Adrenal gland (tissue), 5 donors: ENCODE data around the gene FOXP3.

Source experiments
- CTCF ChIP-seq, 6 experiments: fragments of 450-650 bp in 4 of 6; fragments of 200-600 bp in 2 of 6; sonication (generic) in 1 of 6; IDR thresholded peaks; 1 replicate in 5 of 6; 2 replicates in 1 of 6; pipeline versions ENCODE4 v1.5.1 to v1.8.0; 2016 to 2021; ENCODE audit warnings: antibody characterized with exemption in 6 of 6, mild to moderate bottlenecking in 2 of 6, moderate library complexity in 1 of 6
- POLR2A ChIP-seq, 2 donors: fragments of 450-650 bp; IDR thresholded peaks; one replicate each; pipeline ENCODE4 v1.6.1; 2017; ENCODE audit warnings: antibody characterized with exemption in 2 of 2, mild to moderate bottlenecking in 2 of 2, moderate library complexity in 1 of 2
- donor health status: DM: no; HTN: no; CAD: no.

GRCh38 chrX:49266523-49267445 is 2.3 kb upstream of the FOXP3 start:
- TF ChIP-seq POLR2A (IDR thresholded peaks at IDR 0.05) (no peak), CTCF (IDR thresholded peaks at IDR 0.05) (no peak)
